Amniotic stem cell (primary cell): ENCODE results near the gene DGKB.
"Not testable (repeated sequence)": the region's sequence is repeated elsewhere in the genome, so short reads cannot be mapped to it uniquely, and the experiment has no call there.

Experiments
- DNase-seq: peaks from one replicate; lab custom pipeline; 2025; lab: John Stamatoyannopoulos, UW

DGKB gene

GRCh38 chr7:14289957-14290356 lies 612.6 kb downstream of the DGKB start:
- no peak for DNase-seq

GRCh38 chr7:14288701-14289100 lies 613.9 kb downstream of the DGKB start:
- no peak for DNase-seq

GRCh38 chr7:14287398-14287797 lies 615.2 kb downstream of the DGKB start:
- DNase-seq: no peak

- no peak for DNase-seq
These were observed 616.5 kb downstream of the DGKB start for GRCh38 chr7:14286036-14286435.

DNA sequence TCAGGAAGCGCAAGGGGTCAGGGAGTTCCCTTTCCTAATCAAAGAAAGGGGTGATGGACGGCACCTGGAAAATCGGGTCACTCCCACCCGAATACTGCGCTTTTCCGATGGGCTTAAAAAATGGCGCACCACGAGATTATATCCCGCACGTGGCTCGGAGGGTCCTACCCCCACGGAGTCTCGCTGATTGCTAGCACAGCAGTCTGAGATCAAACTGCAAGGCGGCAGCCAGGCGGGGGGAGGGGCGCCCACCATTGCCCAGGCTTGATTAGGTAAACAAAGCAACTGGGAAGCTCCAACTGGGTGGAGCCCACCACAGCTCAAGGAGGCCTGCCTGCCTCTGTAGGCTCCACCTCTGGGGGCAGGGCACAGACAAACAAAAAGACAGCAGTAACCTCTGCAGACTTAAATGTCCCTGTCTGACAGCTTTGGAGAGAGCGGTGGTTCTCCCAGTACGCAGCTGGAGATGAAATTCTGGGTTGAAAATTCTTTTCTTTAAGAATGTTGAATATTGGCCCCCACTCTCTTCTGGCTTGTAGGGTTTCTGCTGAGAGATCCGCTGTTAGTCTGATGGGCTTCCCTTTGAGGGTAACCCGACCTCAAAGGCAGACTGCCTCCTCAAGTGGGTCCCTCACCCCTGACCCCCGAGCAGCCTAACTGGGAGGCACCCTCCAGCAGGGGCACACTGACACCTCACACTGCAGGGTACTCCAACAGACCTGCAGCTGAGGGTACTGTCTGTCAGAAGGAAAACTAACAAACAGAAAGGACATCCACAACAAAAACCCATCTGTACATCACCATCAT lies 623.3 kb downstream of the DGKB start:
- not testable (repeated sequence) for DNase-seq

GRCh38 chr7:14275356-14275755 lies 627.2 kb downstream of the DGKB start:
- no peak for DNase-seq

DNA sequence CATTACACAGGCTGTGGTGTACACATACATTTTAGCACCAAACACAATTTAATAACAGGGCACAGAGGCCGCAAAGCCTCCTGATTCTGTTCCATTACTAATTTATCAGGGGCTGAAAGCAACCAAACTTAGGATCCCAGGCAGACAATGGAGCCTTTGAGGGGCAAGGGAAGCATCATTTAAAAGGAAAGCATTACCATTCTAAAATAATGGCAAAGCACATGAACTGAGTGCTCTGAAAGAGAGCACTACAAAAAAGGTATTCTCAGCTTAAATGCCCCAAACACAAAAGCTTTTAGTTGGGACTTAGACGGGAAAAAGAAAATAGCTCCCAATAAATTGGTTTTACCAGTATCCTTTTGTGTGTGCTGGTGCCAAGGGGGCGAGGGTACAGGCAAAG lies 631.1 kb downstream of the DGKB start:
- DNase-seq: no peak

DNA sequence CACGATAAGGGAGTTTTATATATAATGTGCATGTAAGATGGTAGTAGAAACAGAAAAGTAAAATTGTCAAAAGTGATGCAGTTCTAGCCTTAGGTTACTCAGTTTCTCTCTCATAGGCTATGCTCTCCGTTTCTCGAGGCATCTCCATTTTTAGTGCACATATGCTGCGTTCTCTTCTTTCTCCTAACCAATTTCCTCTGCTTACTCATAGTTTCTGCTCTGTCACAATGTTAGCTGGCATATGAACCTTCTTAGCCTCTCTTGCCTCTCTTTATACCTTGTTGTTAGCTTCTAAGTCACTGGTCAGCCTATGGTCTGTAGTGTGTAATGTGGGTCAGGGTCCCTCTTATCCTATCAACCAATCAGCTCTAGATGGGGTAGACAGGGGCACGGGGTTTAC lies 632.5 kb downstream of the DGKB start:
- DNase-seq: no peak

DNA sequence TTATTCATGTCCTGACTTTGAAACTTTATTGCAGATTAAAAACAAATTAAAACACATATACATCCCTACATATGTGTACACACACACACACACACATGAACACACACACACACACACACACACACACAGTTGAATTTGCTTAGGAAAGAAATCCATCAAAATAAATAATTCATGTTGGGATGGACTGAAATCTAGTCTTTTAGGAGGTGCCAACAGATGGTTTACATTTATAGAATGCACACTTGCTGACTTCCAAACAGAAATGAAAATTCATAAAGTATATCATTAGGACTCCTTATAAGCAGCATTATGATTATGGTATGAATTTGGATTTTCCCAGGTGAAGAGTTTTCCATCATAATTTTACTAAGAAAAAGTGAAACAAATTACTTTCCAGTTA lies 642.5 kb downstream of the DGKB start:
- DNase-seq: no peak

- no peak for DNase-seq
These were observed 643.7 kb downstream of the DGKB start for GRCh38 chr7:14258861-14259260.

DNA sequence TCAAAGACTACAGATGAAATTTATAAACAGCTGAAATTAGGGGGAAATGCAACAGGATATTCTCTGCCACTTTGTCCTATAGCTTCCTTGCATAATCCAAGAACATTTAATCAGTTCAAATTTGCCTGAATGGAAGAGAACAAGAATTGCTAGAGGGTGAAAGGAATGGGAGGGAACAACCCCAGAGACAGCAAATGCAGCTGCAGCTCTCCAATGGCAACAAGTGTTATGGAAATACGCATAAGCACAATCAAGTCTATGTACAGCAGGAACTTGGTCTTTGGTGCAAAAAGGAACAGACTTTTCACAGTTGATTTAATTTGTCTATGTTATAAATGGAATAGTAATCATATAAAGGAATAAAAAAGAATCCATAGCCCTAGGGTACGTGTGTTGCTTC lies 644.1 kb downstream of the DGKB start:
- DNase-seq: no peak

- no peak for DNase-seq
These were observed 650.1 kb downstream of the DGKB start for GRCh38 chr7:14252458-14252857.

- no peak for DNase-seq
These were observed 660.4 kb downstream of the DGKB start for GRCh38 chr7:14242175-14242574.

DNA sequence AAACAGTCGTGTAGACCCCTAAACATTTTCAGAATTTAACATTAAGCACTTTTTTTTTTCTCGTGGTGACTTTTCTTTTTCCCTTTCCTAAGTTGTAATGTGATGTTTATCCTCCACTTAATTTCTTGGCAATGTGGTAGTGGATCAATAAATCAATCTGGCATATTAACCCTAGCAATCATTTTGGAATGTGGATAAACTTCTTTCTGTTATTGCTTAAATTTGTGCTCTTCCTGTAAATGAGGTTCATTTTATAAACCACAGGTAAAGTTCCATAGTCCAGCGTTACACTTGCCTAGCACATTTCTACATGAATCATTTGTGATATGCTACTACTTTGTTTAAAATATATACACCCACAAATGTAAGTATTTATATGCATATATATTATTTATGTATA lies 665.7 kb downstream of the DGKB start:
- no peak for DNase-seq

DNA sequence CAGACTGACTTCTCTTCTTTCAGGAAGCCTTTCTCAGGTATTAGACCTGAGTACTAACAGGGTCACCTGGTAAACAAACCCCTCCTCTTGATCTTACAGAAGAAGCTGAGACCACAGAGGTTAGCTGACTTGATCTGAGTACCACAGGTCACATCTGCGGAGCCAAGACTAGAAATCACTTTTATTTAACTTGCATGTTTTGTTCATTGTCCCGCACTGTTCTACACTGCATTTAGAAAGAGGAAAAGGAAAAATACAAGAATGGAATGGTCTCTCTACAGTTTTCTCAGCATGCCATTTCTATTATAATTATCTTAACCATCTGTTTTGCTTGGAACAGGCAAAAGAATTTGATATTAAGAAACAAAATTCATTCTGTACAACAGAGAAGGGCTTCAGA lies 667.5 kb downstream of the DGKB start:
- no peak for DNase-seq

GRCh38 chr7:14233868-14234369 lies 668.6 kb downstream of the DGKB start:
- DNase-seq: no peak

DNA sequence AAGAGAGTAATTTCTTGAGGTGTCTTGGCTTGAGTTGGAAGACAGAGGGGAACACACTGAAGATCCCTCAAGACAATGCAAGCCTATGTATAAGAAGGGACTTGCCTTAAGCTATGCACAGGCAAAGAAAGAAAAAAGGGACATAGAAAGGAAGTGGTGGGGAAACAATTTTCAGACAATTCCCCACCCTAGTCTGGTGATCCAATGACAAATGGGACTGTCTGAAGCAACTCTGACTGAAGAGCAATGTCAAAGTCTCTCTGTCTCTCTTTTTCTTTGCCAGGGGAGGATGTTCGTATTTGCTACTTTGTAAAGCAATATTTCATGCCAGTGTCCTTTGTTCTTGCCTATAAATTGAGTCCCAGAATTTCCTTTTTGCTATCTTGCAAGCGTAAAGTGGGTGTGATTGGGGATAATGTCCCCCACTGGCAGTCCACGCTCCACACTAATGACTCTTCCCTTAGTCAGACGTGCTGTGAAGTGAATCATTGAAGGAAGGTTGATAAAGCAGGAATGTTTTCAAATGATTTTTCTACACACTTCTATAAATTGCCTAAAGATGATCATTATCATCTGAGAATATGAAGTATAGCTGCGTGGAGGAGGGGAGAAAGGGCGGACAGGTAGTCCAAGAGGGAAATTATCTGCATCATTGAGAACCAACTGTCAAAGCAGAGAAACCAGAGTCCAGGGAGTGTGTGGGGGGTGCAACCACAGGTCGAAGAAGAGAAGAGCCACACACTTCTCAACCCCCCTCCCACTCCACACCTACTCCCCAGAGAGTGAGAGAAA lies 669.3 kb downstream of the DGKB start:
- DNase-seq: no peak

- no peak for DNase-seq
These were observed 673.5 kb downstream of the DGKB start for GRCh38 chr7:14229047-14229446.

DNA sequence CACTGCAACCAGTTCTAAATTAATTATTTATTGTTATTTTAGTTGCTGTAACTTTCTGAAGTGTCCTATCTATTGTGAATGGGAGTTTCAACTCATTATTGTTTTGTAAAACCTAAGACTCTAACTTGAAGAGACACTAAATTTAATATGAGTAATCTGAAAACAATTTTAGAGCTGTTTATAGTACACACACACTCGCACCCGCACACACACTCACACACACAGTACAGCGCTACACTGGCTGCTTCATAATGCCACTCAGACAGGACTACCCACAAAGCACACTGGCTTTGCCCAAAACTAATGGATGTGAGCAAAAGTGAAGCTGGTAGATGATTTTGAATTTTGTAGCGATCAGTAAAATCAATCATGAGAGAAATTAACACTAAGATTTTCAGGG lies 674.2 kb downstream of the DGKB start:
- DNase-seq: no peak

- DNase-seq: no peak
These were observed 676.4 kb downstream of the DGKB start for GRCh38 chr7:14226126-14226525.

DNA sequence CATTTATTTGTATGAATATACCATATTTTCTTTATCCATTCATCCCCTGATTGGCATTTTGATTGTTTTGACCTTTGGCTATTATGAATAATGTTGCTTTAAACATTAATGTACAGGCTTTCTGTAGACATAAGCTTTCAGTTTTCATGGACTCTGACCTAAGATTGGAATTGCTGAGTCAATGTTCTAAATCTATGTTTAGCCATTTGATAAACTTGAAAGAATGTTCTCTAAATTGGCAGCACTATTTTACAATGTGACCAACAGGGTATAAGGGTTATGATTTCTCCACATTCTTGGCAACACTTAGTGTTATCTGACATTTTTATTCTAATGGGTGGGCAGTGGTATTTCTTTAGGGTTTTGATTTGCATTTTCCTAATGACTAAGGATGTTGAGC lies 683.4 kb downstream of the DGKB start:
- DNase-seq: no peak

- no peak for DNase-seq
These were observed 684.2 kb downstream of the DGKB start for GRCh38 chr7:14218338-14218737.

- DNase-seq: no peak
These were observed 692.6 kb downstream of the DGKB start for GRCh38 chr7:14209896-14210484.
